ENCODE data around the gene NNAT.

DNA sequence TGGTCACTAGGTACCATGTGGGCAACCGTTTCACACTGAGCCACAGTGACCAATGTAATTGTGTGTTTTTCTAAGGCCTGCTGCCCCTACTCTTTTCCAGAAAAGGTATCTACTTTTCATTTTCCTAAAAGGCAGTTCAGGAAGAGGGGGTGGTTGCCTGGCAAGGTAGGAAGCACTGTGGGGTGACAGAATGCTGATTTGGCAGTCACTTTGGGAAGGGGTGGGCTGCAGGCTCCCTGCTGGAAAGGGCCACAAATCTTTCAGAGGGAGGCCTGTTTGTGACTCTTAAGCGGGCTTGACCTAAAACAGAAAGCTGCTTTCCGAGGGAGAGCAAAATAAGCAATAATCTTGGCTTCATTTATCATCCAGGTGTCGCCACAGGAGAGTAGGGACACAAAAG is 5.2 kb upstream of the NNAT start:
- TF ChIP-seq, protein P1, sequence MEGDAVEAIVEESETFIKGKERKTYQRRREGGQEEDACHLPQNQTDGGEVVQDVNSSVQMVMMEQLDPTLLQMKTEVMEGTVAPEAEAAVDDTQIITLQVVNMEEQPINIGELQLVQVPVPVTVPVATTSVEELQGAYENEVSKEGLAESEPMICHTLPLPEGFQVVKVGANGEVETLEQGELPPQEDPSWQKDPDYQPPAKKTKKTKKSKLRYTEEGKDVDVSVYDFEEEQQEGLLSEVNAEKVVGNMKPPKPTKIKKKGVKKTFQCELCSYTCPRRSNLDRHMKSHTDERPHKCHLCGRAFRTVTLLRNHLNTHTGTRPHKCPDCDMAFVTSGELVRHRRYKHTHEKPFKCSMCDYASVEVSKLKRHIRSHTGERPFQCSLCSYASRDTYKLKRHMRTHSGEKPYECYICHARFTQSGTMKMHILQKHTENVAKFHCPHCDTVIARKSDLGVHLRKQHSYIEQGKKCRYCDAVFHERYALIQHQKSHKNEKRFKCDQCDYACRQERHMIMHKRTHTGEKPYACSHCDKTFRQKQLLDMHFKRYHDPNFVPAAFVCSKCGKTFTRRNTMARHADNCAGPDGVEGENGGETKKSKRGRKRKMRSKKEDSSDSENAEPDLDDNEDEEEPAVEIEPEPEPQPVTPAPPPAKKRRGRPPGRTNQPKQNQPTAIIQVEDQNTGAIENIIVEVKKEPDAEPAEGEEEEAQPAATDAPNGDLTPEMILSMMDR (IDR thresholded peaks at IDR 0.05 in 8 of 11, conservative IDR thresholded peaks at IDR 0.05 in 3 of 11), result no peak
- TF ChIP-seq POLR2AphosphoS5 (IDR thresholded peaks at IDR 0.05) (no peak), POLR2A (IDR thresholded peaks at IDR 0.05) (no peak)

Measured in spleen (tissue), 7 donors.